Activated CD8-positive, alpha-beta memory T cell treated with anti-CD3 and anti-CD28 coated beads for 48 hours (primary cell): ENCODE results near the gene POLR3A.

Source experiments
- DNase-seq, 3 experiments: peaks; one replicate each; pipeline ENCODE4 v3.0.0-alpha.2; 2020; ENCODE audit warnings: low read depth in 2 of 3, low spot score in 2 of 3

Gene POLR3A

DNA sequence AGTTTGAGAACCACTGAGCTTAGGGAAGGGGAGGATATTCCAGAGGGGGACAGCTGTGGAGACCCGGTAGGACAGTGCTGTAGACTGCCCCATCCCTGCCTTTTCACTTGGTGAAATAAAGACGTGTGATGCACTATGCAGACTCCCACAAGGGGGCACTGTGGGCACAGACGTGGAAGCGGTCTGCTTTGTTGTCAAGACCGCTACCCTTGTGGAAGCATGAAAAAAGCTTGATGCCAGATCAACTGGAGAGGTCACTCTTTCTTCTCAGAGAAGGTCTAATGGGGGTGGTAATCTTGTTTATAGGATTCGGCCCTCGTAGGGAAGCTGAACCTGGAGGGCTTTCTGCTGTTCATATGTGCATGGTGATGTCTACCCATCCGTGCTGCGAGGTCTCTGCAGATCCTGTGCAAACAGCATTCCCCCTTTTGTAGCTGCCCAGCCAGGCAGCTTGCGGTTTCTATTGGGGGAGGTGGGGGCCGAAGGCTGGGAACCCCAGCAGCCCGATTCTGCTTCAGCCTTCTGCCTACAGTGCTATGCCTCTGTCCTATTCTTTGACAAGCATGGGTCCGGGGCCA, 18.1 kb upstream of the POLR3A start:
- peak; percentile 51 to 78 (median 75) for DNase-seq

DNA sequence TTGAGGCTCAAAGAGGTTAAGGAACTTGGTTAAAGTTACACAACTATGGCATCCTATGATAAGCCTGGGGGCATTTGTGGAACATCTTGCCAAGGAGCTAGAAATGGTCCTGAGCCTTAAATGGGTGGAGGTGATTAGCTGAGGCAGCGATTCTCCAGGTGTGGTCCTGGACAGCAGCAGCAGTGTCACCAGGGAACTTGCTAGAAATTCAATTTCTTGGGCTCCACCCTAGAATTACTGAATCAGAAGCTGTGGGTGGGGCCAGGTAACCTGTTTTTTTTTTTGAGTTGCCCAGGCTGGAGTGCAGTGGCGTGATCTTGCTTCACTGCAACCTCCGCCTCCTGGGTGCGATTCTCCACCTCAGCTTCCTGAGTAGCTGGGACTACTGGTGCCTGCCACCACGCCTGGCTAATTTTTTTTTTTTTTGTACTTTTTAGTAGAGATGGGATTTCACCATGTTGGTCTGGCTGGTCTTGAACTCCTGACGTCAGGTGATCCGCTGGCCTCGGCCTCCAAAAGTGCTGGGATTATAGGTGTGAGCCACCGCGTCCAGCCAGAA, 17.5 kb upstream of the POLR3A start:
- no peak for DNase-seq

DNA sequence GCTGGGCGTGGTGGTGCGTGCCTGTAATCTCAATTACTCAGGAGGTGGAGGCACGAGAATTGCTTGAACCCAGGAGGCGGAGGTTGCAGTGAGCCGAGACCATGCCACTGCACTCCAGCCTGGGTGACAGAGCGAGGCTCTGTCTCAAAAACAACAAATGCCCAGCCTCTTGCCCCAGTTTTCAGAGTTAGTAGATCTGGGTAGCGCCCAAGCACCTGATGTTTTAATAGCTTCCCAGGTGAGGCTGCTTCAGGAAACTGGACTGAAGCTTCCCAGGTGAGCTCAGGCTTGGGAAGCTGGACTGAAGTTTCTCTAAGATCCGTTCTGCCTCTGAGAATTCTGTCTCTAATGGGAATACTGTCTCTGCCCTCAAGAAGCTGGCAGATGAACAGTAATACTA, 16.5 kb upstream of the POLR3A start:
- DNase-seq = no peak

DNA sequence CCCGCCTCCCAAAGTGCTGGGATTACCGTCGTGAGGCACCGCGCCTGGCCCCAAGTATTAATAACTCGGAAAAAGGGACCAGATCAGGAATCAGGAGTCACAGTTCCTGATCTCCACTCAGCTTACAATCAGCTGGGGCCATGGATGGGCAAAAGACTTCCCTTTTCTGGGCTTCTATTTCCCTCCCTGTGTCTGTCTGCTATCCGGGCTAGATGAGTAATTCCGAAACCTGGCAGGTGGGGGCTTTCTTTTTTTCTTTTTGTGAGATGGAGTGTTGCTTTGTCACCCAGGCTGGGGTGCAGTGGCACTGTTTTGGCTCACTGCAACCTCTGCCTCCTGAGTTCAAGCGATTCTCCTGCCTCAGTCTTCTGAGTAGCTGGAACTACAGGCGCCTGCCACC, 15.9 kb upstream of the POLR3A start:
- no peak for DNase-seq

DNA sequence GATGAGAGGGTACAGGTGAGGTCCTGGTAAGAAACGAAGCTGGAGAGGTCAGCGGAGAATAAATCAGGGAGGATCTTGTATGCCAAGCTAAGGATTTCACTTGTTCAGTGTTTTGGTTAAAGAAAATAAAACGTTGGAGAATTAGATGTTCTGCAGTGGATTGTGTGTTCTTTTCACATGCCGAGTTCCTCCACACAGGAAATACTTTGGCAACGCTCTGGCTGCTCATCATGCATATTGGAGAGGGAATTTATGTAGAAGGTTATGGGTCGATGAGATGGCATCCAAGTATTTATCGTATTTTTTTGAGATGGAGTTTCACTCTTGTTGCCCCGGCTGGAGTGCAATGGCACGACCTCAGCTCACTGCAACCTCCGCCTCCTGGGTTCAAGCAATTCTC, 15.4 kb upstream of the POLR3A start:
- no peak for DNase-seq

DNA sequence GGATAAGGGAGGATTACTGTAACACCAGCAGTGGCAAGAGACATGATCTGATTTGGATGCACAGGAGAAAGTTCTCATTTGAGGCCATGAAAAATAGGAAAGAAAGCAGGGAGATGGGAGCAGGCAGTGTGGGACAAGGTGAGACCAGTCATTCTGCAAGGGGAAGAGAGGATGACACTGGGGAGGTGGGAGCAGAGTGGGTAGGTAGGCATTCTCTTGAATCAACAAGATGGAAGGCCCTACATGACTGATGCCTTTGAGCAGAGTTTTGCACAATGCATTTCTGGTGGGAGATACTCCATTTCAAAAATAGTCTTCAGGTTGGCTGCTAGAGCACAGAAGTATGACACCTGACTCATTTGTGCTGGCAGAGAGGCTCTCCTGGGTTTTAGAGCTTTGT, 14.9 kb upstream of the POLR3A start:
- no peak for DNase-seq

DNA sequence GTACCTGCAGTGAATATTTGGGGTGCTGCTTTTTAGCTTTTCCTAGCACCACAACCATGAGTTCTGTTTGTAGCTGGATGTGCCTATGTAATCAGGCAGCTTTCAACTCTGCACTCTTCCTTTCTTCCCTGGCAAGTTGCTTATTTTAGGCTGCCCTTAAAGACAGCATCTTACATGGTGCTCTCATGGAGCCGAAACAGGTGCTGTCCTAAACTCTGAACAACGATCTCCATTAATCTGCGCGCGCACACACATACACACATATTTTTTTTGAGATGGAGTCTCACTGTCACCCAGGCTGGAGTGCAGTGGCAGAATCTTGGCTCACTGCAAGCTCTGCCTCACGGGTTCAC, 13.4 kb upstream of the POLR3A start:
- DNase-seq = no peak

DNA sequence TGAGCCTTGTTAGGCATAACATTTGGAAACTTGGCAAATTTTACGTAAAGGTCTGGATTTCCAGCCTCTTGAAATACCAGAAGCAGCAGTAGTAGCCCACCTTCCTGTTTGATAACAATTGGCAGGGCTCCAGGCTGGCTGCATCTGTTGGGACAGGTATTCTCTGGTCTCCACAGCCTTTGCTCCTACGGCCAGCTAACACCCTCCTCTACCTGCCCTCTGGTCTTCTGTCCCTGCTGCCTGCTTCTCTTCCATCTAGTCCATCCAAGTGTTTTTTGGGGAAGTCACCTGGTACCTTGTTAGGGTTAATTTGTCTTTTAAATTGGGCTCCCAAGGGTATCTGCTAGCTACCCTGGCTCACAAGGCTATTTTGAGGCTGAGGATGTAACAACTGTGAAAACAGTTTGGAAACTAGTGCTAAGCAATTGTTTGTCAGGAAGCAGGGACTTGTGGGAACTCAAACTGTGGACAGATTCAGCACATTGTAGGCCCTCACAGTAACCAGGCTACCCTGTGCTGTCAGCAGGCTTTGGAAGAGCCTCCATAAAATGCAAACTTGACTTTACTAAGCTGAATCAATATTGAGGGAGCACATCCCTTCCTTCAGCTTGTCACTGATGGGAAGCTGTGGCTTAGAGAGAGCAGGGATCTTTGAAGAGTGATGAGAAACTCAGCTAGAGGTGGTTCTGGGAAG, 12.9 kb upstream of the POLR3A start:
- no peak for DNase-seq

DNA sequence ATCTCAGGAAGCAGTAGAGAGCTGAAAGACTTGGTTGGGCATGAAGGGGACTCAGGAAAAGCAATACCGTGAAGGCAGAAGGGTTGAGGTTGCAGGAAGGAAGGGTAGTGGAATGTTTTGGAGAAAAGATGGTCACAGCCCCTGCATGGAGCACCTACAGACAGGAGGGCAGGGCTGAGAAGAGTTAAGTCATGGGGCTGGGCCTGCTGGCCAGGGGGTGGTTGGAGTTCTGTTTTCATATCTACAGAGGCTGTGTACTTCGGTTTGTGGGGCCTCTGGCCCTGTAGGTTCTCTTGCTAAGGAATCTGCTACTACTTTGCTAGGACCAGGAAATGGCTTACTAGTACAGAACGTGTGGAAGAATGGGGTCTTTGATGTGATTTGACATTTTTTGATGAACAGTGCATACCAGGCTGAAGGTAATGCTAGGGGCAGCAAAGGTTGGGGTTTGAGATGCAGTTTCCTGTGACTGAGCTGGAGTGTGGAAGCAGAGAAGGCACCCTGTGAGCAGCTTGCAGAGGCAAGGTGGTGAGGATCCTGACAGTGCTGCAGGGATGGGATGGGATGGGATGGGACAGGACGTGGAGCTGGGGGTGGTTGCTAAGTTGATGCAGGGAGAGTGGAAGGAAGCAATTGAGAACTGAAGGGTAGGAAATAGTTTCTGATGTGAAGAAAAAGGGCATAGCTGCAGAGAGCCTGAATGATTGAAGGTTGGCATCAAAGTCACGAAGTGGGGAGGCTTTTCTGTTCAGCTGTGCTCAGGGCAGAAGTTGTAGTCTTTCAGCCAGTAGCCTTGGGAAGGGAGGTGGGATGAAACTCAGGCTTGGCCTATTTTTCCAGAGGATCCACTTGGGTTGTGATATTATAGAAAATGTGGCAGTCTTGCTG, 12.1 kb upstream of the POLR3A start:
- DNase-seq = no peak

DNA sequence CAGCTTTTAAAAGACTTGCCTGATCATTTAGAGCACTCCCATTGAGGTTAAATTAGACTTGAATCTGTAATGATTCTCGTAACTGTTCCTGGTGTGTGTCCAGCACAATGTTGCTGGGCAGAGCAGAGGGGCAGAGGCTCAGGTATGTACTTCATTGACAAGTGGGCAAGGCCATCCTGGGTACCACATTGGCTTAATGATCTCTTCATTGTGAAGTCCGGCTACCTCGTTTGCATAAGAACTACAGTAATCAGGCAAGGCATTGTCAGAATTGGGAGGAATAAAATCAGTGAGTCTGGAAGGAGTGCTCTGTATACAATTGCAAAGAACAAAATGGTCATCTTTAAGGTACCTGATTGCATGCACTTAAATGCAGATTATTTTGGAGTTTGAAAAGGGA, 10.4 kb upstream of the POLR3A start:
- no peak for DNase-seq

DNA sequence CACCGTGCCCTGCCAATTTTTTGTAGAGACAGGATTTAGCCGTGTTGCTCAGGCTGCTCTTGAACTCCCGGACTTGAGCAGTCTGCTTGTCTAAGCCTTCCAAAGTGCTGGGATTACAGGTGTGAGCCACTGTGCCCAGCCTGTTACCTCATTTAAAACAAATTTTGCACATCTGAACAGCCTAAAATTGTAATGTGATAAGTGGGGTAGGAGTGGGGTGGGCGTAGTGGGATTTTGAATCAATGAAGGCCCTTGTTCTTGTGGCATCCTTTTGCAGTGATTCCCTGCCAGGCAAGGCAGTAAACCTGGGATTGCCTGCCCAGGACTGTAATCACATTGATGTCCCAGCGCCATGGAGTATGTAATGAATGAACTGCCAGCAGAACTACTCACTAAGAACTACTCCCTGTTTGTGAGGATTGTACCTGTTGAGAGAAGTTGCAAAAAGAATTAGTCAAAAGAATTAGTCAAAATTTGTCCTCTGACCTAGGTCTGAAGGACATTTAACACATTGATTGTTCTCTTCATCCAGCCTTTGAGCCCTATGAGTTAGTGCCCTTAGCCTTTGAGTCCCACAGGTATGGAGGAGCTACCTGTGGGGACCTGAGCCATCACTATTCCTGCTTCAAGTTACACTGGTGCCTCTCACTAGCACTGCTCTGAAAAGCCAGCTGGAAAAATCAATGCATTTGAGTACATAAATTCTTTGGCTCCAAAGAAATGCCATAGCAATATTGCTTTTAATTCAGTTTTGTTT, 9.7 kb upstream of the POLR3A start:
- no peak for DNase-seq

DNA sequence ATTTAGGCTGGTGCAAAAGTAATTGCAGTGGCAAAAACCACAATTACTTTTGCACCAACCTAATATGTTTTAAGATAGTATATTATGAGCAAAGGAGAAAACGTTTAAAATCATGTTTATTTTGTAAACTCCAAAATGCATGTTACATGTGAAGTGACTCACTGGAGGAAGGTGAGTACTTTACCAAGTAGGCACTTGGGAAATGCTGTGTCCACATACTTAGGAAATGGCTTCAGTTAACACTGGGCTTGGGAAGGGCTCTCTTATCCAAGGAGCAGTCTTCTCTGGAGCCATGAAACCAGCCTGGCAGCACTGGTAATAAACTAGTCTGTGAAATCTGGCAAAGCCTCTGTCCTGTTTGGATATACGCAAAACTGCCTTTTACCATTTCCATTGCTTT, 8.8 kb upstream of the POLR3A start:
- DNase-seq = no peak

DNA sequence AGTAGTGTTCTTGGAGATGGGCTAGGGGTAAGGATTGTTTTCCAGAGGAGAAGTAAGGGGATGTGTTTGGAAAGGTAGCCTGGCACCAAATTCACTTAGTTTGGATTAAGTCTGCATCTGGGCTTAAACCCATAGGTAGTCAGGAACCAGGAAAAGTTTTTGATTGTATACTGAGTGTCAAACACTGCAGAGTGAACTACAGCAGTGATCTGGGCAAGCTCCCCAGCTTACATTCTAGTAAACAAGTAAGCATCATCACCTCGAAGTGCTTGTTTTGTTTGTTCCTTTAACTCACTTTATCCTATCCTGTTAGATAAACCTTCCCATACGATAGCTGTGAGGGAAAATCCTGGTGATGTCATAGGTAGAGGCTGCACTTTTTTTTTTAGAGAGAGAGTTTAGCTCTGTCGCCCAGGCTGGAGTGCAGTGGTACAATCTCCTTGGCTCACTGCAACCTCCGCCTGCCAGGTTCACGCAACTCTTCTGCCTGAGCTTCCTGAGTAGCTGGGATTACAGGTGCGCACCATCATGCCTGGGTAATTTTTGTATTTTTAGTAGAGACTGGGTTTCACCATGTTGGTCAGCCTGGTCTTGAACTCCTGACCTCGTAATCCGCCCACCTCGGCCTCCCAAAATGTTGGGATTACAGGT, 6.7 kb upstream of the POLR3A start:
- no peak for DNase-seq

DNA sequence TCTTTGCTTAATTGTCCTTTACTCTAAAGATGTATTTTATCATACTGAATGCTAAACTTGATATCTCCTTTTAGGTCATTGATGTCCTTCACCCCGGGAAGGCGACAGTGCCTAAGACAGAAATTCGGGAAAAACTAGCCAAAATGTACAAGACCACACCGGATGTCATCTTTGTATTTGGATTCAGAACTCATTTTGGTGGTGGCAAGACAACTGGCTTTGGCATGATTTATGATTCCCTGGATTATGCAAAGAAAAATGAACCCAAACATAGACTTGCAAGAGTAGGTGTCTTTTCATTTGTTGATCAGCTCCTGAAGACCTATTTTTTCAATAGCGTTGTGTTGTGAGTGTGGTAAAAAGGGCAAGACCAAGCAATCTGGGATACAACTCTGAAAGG, 6.1 kb upstream of the POLR3A start:
- no peak for DNase-seq

DNA sequence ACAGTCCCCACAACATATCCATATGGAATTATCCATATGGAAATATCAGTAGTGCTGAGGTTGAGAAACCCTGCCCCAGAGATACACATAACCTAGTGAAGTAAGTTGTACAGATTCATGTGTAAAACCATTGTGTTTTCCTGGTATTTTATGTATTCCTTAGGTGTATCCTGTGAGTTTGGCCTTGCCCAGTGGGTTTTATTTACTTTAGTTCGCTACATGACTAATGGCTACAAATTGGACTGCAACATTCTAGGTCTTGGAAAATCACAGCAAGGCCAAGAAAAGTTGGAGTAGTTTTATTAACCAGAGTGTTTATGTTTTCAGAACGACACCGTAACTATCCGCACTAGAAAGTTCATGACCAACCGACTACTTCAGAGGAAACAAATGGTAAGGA, 5.7 kb upstream of the POLR3A start:
- DNase-seq = no peak

DNA sequence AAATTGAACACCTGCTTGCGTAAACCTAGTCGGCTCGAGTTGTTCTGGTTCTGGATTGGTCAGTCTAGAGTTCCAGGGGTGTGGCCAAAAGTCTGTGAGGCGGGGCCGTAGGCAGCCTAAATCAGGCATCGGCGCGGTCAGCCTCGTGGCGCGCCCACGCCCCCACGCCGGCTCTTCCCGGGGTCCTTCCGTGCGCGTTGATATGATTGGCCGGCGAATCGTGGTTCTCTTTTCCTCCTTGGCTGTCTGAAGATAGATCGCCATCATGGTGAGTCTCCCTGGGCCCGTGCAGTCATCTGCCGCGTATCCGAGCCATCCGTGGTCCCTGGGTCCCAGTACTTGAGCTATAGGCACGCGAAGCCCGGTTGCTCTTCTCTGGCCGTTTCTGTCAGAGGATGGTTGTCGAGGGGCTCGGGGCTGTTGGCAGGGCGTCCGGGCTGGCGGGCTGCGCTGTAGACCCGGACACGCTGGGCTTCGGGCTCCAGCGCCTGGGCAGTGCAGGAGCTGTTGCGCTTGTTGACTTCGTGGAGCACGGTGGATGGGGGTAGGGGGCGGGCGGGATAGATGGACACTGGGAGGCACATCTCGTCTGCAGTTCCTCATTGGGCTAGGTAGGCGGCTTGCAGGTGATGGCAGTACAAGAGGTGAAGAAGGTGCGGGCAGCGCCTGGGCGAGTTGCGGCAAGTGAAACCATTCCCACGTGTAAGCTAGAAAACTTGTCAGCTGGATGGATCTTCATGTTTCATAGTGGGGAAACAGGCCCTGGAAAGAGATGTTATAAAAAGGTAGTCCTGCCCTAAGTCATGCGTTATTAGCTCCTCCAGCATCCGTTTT, 4.5 kb upstream of the POLR3A start, which contains the start of gene RPS24:
Gene RPS24, plus strand, starts transcription at position 227 of the 834 bp plus-strand sequence. Its CDS starts 39 bp downstream, at position 266.
- peak; percentile 77 to 83 (median 83) for DNase-seq

DNA sequence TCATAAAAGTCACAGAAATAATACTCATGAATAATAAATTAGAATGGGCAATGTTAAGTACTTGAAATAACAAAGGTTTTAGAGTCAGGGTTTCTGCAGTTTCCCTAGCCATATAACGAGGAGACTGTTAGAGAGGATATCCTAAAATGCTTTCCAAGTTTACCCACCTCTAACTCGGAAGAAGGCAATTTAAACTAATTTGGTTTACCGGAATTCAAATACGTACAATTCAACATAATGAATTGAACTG, 4.0 kb upstream of the POLR3A start:
- no peak for DNase-seq

DNA sequence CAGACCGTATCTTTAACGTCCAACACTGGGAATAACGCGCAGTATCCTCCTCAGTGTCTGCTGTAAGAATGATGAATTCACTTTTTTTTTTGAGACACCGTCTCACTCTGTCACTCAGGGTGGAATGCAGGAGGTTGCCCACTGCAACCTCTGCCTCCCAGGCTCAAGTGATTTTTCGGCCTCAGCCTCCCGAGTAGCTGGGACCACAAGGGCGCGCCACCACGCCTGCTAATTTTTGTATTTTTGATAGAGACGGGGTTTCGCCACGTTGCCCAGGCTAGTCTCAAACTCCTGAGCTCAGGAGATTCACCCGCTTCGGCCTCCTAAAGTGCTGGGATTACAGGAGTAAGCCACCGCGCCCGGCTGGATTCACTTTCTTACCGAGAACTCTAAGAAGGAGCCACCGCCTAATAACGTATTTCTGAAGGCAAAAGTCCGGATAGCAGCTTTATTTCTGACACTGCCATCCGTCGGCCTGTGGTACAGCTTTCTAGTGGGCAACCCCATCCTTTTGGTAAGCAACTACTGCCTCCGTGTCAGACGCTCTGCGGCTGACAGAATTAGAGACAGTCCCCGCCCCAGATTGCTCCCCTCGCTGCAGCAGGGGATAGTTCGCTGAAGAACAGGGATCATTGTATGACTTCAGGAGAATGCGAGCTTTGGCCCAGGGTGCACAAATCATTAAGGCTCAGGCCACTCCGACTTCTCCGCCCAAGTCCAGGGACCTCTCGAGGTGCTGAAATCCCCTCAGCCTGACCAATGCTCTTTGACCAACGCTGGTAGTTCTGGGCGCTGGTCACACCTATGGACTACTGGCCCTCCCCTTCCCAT, 662 bp downstream of the POLR3A start:
- no peak for DNase-seq

DNA sequence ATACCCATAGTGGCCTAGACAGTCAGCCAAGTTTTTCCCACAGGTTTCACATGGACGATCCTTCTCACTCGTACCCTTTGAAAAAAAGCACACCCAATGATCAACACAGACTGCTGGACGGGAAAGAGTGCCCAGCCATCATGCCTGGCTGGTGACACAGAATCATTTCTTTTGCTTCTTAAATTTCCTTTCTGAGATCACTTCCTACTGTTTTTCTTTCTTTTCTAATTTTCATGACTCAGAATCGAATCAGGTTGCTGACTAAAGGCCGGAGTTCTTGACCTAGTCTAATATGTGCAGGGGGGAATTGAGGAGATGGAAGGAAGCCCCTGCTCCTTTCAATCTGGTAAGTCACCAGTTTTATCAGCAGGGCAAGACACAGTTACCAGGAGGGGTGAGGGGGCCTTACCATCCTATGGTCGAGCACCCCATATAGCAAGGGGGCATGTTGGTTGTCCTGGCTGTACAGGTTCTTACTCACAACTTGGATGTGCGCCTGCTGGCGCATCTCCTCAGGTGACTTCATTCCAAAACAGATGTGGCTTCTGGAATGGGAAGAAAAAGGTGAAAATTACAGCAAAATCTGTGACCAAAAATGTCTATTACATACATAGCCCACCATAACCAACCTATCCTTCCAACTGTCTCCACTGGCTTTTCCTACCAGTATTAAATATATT, 3.5 kb downstream of the POLR3A start:
- no peak for DNase-seq
